Thyroid gland (tissue), 4 donors: ENCODE data around the gene ERCC6L.

Experiments
- CTCF ChIP-seq, 6 experiments: fragments of 200-600 bp in 3 of 6; fragments of 450-650 bp in 3 of 6; sonication (generic) in 3 of 6; IDR thresholded peaks; one replicate each; pipeline ENCODE4 v1.5.1; 2016 to 2019; ENCODE audit warnings: antibody characterized with exemption in 6 of 6, mild to moderate bottlenecking in 2 of 6, inconsistent platforms in 1 of 6, moderate library complexity in 1 of 6
- POLR2A ChIP-seq, 2 donors: fragments of 450-650 bp; IDR thresholded peaks; one replicate each; pipeline ENCODE4 v1.6.1; 2017; ENCODE audit warnings: antibody characterized with exemption in 2 of 2, mild to moderate bottlenecking in 2 of 2, moderate library complexity in 1 of 2

DNA sequence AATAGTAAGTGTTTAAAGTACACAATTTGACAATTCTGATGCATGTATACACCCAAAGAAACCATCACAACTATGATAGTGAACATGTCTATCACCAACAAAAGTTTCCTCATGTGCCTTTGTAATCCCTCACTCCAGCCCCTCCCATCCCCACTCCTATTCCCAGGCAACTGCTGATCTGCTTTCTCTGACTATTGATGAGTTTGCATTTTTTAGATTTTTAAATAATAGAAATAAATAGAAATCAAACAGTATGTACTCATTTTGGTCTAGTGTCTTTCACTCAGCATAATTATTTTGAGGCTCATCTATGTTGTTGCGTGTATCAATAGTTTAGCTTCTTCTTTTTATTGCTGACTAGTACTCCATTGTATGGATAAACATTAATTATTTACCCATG, 43.5 kb upstream of the ERCC6L start:
- TF ChIP-seq CTCF (IDR thresholded peaks at IDR 0.05) = no peak
- no peak for TF ChIP-seq POLR2A (IDR thresholded peaks at IDR 0.05)
